GM12873 (cell line): ENCODE results near the gene PRKCD.

ENCODE experiments used
- CTCF ChIP-seq: IDR thresholded peaks from 2 replicates; pipeline ENCODE4 v1.5.1; 2012; ENCODE audit warnings: low read depth, mild to moderate bottlenecking, moderate library complexity, low read length, control low read depth; ENCODE audit not compliant: insufficient read depth; ENCODE audit errors: missing control alignments

Gene PRKCD

GRCh38 chr3:53219895-53220483 is 59.0 kb downstream of the PRKCD start:
- peak; percentile 98 for TF ChIP-seq CTCF

- no peak for TF ChIP-seq CTCF
These were observed 60.3 kb downstream of the PRKCD start for GRCh38 chr3:53221345-53221744.

- no peak for TF ChIP-seq CTCF
These were observed 60.8 kb downstream of the PRKCD start for GRCh38 chr3:53221827-53222182.

GRCh38 chr3:53222183-53222901 is 61.3 kb downstream of the PRKCD start:
- no peak for TF ChIP-seq CTCF

- no peak for TF ChIP-seq CTCF
These were observed 62.0 kb downstream of the PRKCD start for GRCh38 chr3:53223025-53223424.

GRCh38 chr3:53223541-53223966 is 62.5 kb downstream of the PRKCD start:
- TF ChIP-seq CTCF = no peak

- TF ChIP-seq CTCF = no peak
These were observed 63.0 kb downstream of the PRKCD start for GRCh38 chr3:53224026-53224425.
